Myometrial cell (primary cell): ENCODE data around the gene KIDINS220. TPM values are rescaled to one million over a fixed set of nuclear protein-coding genes. Genes with fewer than 3 reads are reported as not detected.

Experiments used
- total RNA-seq: library from RNA; depleted of rRNA; stranded (reverse); fragments of >200 nt; gene quantifications from 2 replicates; pipeline ENCODE4 v1.2.3, GENCODE V29; 2015

The KIDINS220 gene
- 24.2 and 29.4 TPM in 2 replicates for total RNA-seq

GRCh38 chr2:8836971-8837794 lies at the start of gene KIDINS220:
Gene KIDINS220 (minus strand): TSS chr2:8837613. CDS start chr2:8827093, 10,520 bp downstream.

GRCh38 chr2:8681786-8682692 lies 155.4 kb downstream of the KIDINS220 start, which contains the start of gene ID2:
Gene ID2 (plus strand): TSS chr2:8682056. CDS start chr2:8682166, 110 bp downstream.

Other genes starting within 250 kb of the KIDINS220 start
- 44.1 and 68.6 TPM in 2 replicates for gene ID2, start 155.6 kb downstream of the KIDINS220 start, total RNA-seq
- gene MBOAT2, start 166.1 kb upstream of the KIDINS220 start, total RNA-seq = 27.8 and 31.1 TPM in 2 replicates